Measurements from ENCODE around the gene FGD3. TPM values are rescaled to one million over a fixed set of nuclear protein-coding genes. Genes with fewer than 3 reads are reported as not detected.

Gene FGD3
- total RNA-seq, 1 donor from 2014 or later = 9.8 TPM

DNA sequence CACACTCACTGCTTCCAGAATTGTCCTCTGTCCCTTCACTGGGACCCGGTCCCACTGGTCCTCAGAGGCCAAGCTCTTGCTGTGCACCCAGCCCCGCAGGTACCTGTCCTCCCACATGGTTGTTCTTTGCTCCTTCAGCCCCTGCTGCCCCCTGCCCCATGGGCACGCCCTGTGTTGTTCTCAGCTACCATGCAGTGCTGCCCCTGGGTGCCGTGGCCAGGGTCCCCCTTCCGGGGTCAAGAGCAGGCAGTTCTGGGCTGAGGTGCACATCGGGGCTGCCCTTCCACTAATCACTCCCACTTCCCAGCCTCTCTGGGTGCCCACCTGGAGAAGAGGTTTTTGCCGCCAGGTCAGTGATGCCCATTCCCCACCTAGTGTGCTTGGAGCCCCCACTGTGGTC lies 79.3 kb downstream of the FGD3 start:
- no peak for DNase-seq (ENCODE audit: low spot score)

- DNase-seq (ENCODE audit: low spot score) = no peak
Observed at GRCh38 chr9:93027750-93028149, 80.4 kb downstream of the FGD3 start.

- no peak for DNase-seq (ENCODE audit: low spot score)
Observed at GRCh38 chr9:93028448-93029006, 81.2 kb downstream of the FGD3 start.

DNA sequence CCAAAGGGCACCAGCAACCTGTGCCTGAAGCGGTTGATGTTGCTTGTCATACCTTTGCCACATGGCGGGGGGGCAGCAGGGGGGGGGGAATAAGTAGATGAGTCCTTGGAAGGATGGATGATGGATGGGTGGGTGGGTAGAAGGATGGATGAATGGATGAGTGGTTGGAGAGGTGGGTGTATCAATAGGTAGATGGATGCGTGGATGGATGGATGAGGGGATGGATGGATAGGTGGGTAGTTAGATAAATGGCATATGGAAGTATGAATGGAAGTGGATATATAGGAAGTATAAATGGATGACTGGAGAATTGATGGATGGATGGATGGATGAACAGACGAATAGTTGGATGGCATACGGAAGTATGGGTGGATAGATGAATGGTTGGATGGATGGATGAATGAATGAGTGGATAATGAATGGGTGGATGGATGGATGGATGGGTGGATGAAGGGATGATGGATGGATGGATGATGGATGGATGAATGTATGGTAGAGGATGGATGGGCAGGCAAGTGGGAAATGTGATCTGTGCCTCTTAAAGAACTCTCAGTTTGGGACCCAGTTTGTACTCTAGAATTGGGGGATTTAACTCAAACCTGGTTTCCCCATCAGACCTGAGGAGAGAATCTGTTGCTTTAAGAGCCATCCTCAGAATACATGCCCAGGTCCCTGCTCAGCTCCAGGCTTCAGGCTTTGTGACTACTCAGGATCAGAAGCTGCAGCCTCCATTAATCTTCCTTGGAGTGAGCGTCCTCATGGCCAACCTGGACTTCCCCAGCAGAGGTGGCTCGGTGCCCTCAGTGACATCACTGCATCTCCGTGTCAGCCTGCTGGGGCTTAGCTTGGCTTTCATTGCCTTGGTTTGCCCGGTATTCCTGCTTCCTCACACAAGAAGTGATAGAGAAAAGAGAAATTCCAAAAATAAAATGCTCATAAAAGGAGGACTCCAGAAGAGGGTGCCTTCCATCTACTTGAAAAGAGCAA lies 83.6 kb downstream of the FGD3 start:
- no peak for DNase-seq (ENCODE audit: low spot score)

DNA sequence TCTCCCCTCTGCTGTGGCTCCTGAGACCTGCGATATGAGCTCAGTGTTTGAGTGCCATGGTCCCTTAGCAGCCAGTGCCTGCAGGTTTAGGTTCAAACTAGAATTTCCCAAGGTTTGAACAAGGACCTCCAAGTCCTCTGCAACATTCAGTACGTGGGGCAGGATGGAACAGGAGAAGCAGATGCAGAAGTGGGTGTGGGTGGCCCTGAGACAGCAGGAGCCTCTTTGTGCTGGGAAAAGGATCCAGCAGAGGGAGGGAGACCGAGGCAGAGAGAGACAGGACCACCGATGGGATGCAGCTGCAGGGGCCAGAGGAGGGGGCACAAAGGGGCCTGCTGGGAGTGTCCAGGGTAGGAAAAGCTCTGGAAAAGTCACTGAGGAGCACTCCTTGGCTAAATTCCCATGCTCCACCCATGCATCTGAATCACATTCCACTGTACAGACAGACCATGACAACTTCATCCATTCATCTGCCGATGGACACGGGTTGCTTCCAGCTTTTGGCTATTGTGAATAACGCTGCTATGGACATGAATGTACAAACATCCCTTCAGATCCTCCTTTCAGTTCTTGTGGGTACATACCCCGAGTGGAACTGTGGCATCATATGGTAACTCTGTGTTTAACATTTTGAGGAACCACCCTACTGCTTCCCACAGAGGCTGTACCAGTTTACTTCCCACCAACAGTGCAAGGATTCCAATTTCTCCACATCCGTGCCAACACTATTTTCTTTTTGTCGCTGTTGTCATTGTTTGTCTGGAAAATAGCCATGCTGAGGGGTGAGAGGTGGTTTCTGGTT lies 84.5 kb downstream of the FGD3 start:
- no peak for DNase-seq (ENCODE audit: low spot score)

DNA sequence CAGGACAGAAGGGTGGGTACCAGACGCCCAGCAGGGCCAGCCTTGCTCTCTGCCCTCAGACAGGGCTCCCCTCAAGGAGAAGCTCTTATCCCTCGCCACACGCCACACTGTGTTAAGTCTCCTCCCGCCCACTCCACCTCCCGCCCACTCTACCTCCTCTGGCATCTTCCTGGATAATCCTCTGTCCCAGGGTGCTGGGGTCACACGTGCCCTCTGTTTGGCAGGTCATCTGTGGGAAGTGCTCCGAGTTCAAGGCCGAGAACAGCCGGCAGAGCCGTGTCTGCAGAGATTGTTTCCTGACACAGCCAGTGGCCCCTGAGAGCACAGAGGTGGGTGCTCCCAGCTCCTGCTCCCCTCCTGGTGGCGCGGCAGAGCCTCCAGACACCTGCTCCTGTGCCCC lies 85.2 kb downstream of the FGD3 start:
- no peak for DNase-seq (ENCODE audit: low spot score)

DNA sequence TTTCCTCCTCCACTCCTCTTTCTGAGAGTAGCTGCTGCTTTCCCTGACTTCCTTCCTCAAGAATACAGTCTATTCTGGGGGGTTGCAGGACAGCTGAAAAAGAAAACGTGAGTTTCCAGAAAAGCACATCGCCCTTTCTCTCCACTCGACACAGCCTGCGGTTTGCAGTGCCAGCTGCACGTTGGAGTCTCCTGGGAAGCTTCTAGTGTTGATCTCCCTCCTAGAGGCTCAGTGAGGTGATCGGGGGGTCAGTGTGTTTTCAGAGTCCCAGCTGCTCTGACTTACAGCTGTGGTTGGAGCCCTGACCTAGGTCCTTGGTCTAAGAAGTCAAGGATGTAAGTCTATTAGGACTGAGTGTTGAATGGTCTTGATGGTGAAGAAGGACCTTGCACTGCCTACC lies 86.2 kb downstream of the FGD3 start:
- no peak for DNase-seq (ENCODE audit: low spot score)

DNA sequence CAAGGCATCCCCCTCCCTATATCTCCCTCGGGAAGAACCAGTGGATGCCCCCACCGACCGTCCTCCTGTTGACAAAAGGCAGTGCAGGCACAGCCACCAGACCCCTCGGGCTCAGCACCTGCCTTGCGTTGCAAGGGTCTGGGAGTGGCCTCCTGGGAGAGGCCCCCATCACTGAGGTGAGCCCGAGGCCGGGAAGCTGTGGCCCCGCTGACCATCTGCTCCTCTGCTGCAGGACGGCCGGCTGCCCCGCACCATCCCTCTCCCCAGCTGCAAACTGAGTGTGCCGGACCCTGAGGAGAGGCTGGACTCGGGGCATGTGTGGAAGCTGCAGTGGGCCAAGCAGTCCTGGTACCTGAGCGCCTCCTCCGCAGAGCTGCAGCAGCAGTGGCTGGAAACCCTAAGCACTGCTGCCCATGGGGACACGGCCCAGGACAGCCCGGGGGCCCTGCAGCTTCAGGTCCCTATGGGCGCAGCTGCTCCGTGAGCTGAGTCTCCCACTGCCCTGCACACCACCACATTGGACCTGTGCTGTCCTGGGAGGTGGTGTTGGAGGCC lies 87.9 kb downstream of the FGD3 start:
- DNase-seq (ENCODE audit: low spot score) = no peak

DNA sequence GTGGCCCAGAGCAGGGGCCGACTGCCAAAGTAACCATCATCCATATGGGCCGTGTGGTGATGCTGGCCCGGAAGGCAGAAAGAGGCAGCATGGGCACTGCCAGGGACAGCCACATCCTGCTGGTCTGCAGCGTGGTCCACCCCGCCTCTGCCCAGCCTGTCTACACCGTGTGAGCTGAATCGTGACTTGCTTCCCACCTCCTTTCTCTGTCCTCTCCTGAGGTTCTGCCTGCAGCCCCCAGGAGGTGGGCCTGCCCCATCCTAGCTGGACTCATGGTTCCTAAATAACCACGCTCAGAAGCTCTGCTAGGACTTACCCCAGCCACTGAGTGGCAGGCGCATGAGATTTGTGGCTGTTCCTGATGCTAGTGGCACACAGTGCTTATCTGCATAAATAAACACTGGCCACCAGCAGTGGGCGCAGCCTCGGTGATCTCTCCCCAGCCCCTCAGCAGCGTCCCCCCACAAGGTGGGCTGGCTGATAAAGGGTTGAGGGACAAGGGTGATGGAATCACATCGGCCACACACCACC lies 88.6 kb downstream of the FGD3 start:
- no peak for DNase-seq (ENCODE audit: low spot score)

- no peak for DNase-seq (ENCODE audit: low spot score)
Observed at GRCh38 chr9:93036887-93037475, 89.7 kb downstream of the FGD3 start.

- no peak for DNase-seq (ENCODE audit: low spot score)
Observed at GRCh38 chr9:93037476-93037971, 90.2 kb downstream of the FGD3 start.

DNA sequence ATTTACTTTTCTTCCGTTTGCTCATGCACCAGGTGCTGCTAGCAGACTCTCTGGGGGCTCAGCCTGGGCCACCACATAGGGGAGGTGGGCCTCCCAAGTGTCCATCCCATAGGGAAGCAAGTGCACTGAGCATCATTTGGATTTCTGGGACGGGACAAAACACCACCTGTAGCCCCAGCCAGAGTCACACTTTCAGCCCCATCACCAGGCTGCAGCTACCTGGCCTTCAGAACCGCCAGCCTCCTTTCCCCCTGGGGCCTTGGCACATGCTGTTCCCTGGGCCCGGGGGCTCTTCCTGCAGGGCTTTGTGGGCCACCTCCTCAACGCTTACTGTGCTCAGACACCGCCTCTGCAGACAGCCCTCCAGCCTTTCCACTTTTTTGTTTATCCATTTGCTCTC lies 91.6 kb downstream of the FGD3 start:
- DNase-seq (ENCODE audit: low spot score) = no peak

DNA sequence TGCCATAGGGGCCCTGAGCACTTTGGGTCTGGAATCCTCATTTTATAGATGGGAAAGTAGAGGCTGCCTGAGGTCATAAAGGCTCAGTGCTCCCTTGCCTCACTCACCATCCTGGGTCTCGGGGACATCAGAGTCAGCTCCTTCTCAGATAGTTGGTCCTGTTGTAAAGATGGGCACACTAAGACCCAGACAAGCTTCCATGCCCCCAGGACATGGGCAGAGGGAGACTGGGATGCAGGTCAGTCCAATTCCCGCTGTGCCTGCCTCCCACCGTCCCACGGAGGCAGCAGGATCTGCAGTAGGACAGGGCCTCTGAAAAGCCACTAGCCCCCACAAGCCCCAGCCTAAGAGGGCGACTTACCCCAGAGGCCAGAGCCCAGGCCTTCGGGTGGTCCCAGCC lies 92.1 kb downstream of the FGD3 start:
- no peak for DNase-seq (ENCODE audit: low spot score)

DNA sequence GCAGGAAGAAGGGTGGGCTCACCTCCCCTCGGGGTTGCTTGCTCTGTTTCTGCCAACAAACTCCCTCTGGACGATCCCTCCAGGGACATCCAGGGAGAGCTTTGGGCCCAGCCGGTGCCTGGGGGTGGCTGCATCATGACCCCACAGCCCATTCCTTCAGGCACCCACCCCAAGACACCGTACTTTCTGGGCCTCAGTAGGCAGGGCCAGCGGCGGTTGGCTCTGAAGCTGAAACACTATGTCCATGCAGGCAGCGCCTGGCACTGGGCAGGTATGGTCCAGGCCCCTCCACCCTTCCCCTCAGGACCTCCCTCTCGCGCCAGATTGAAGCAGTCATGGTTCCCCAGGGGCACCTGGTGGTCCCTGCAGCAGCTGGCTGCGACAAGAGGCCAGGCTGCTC lies 92.7 kb downstream of the FGD3 start:
- no peak for DNase-seq (ENCODE audit: low spot score)

DNA sequence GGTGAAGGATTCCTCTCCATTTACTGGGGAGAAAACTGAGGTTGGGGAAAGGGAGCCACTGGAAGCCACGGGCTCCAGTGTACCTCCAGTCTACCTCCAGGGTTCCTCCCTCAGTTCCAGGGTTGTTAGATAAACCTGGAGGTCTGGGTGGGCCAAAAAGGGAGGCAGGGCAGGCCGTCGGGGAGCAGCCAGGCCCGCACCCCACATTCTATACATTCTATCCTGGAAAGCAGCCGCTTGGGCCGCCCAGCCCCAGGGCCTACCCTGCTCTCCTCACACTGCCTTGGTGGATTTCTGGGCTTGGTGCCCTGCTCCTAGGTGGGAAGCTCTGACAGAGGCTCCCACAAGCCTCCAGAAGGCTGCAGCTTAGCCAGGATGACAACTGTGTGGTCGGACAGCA lies 93.1 kb downstream of the FGD3 start:
- DNase-seq (ENCODE audit: low spot score) = no peak

- no peak for DNase-seq (ENCODE audit: low spot score)
Observed at GRCh38 chr9:93041108-93041802, 93.9 kb downstream of the FGD3 start.

GRCh38 chr9:93043122-93043521 lies 95.8 kb downstream of the FGD3 start:
- no peak for DNase-seq (ENCODE audit: low spot score)

DNA sequence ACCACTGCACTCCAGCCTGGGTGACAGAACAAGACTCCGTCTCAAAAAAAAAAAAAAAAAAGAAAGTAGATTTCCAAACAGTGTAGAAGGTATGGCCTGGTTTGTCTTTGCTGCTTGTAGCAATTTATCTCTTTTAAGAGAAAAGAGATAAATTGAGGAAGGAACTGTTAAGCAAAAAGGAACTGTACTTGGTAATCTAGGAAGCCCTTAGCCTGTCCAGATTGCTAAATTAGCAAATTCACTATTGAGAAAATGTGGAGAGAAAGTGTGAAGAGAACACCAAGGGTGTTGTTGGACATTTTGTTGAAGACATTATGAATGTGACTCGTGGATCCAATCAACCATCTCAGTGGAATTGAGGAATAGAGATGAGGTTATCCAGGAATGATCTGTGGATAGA lies 98.2 kb downstream of the FGD3 start:
- no peak for DNase-seq (ENCODE audit: low spot score)

- DNase-seq (ENCODE audit: low spot score) = no peak
Observed at GRCh38 chr9:93048566-93049448, 101.5 kb downstream of the FGD3 start.
